Esophagus squamous epithelium (tissue), 5 donors: ENCODE measurements around the gene DIAPH3. TPM values are rescaled to one million over a fixed set of nuclear protein-coding genes. Genes with fewer than 3 reads are reported as not detected.

Source experiments
- DNase-seq: peaks from one replicate; lab custom pipeline; 2025; lab: John Stamatoyannopoulos, UW
- H3K27ac ChIP-seq, 4 donors: fragments of 200-600 bp; sonication (generic); one replicate each; pipeline ENCODE4 v1.5.1; 2016 to 2019; ENCODE audit warnings: mild to moderate bottlenecking in 1 of 4
- H3K27me3 ChIP-seq, 4 donors: fragments of 200-600 bp; sonication (generic); 1 replicate in 3 of 4; 2 replicates in 1 of 4; pipeline versions ENCODE4 v1.5.1 to v1.6.0; 2017 to 2021; ENCODE audit warnings: antibody characterized with exemption in 1 of 4
- H3K36me3 ChIP-seq, 3 donors: fragments of 200-600 bp; sonication (generic); one replicate each; pipeline ENCODE4 v1.5.1; 2016 to 2019
- H3K4me1 ChIP-seq, 3 donors: fragments of 200-600 bp; sonication (generic); one replicate each; pipeline ENCODE4 v1.5.1; 2017 to 2019
- H3K4me3 ChIP-seq, 4 donors: fragments of 200-600 bp; sonication (generic); 1 replicate in 3 of 4; 2 replicates in 1 of 4; pipeline ENCODE4 v1.5.1; 2016 to 2019; ENCODE audit warnings: mild to moderate bottlenecking in 2 of 4, moderate library complexity in 1 of 4
- H3K9me3 ChIP-seq, 3 donors: fragments of 200-600 bp; sonication (generic); one replicate each; pipeline ENCODE4 v1.5.1; 2016 to 2019
- CTCF ChIP-seq, 6 experiments: fragments of 450-650 bp in 4 of 6; fragments of 200-600 bp in 2 of 6; sonication (generic) in 2 of 6; IDR thresholded peaks; one replicate each; pipeline ENCODE4 v1.5.1; 2016 to 2019; ENCODE audit warnings: antibody characterized with exemption in 6 of 6, mild to moderate bottlenecking in 4 of 6, moderate library complexity in 4 of 6
- POLR2A ChIP-seq, 4 donors: fragments of 450-650 bp; IDR thresholded peaks; one replicate each; pipeline ENCODE4 v1.6.1; 2017; ENCODE audit warnings: antibody characterized with exemption in 4 of 4, mild to moderate bottlenecking in 4 of 4, moderate library complexity in 3 of 4
- WGBS, 2 donors: methylation state at CpG; one replicate each; pipeline ENCODE4 v1.1.5; 2018; 5-methylcytosine and 5-hydroxymethylcytosine counted together
- intact Hi-C: fragments of 100-400 bp; cut with DNase I; formaldehyde crosslinking; loops from one replicate; pipeline ENCODE4 v1.15.0; 2022
- total RNA-seq, 4 donors: library from RNA; depleted of rRNA; stranded (reverse); fragments of >200 nt; gene quantifications; one replicate each; pipeline ENCODE4 v1.1.0, GENCODE V29; 2016
- donor health status: DM: yes; HTN: yes; CAD: no.

DIAPH3 gene
- total RNA-seq, 4 donors from 2014 or later, result 2.2 to 11.1 (median 4.0) TPM

GRCh38 chr13:59689057-59689456, 474.7 kb downstream of the DIAPH3 start:
- Histone ChIP-seq H3K27me3 (no peaks in the 10 kb centered on the region), H3K27ac (no peak overlapping the region), H3K4me1 (no peaks in the 10 kb centered on the region), H3K36me3 (no peaks in the 10 kb centered on the region), H3K4me3 (no peak overlapping the region), H3K9me3 (no peaks in the 10 kb centered on the region)
- no peak for TF ChIP-seq CTCF (IDR thresholded peaks at IDR 0.05)
- TF ChIP-seq POLR2A (IDR thresholded peaks at IDR 0.05), result no peak
- WGBS, 2 donors, result 93% methylated on average over 4 of the region's 4 CpGs
- intact Hi-C loops, result no loop called here
- DNase-seq, result no peak

GRCh38 chr13:59686798-59687394, 476.8 kb downstream of the DIAPH3 start:
- DNase-seq, result no peak
- H3K4me3 ChIP-seq, result no peak overlapping the region
- H3K9me3 ChIP-seq, result no peaks in the 10 kb centered on the region
- H3K4me1 ChIP-seq, result peaks cover 0 to 1% (median 0%) of the 10 kb centered on the region in 3 donors
- TF ChIP-seq CTCF (IDR thresholded peaks at IDR 0.05) (no peak), POLR2A (IDR thresholded peaks at IDR 0.05) (no peak)
- no peaks in the 10 kb centered on the region for H3K36me3 ChIP-seq
- intact Hi-C loops, result no loop called here
- H3K27me3 ChIP-seq, result no peaks in the 10 kb centered on the region
- no peak overlapping the region for H3K27ac ChIP-seq
- 54 to 68% methylated on average over 2 of the region's 2 CpGs for WGBS, 2 donors

GRCh38 chr13:59684105-59684504, 479.6 kb downstream of the DIAPH3 start:
- TF ChIP-seq POLR2A (IDR thresholded peaks at IDR 0.05) (no peak), CTCF (IDR thresholded peaks at IDR 0.05) (no peak)
- H3K4me3 ChIP-seq, result no peak overlapping the region
- H3K27me3 ChIP-seq, result no peaks in the 10 kb centered on the region
- no peak overlapping the region for H3K27ac ChIP-seq
- 62 to 81% methylated on average over 5 of the region's 5 CpGs for WGBS, 2 donors
- intact Hi-C loops, result no loop called here
- no peaks in the 10 kb centered on the region for H3K36me3 ChIP-seq
- H3K4me1 ChIP-seq, result peaks cover 0 to 6% (median 0%) of the 10 kb centered on the region in 3 donors
- DNase-seq, result no peak
- H3K9me3 ChIP-seq, result no peaks in the 10 kb centered on the region

GRCh38 chr13:59681636-59682311, 482.0 kb downstream of the DIAPH3 start:
- WGBS, 2 donors, result 91 to 95% methylated on average over 1 of the region's 1 CpG
- Histone ChIP-seq H3K27ac (no peak overlapping the region), H3K4me1 (peaks cover 0 to 6% (median 0%) of the 10 kb centered on the region in 3 donors), H3K9me3 (no peaks in the 10 kb centered on the region), H3K27me3 (no peaks in the 10 kb centered on the region), H3K36me3 (no peaks in the 10 kb centered on the region), H3K4me3 (no peak overlapping the region)
- TF ChIP-seq CTCF (IDR thresholded peaks at IDR 0.05), result no peak
- TF ChIP-seq POLR2A (IDR thresholded peaks at IDR 0.05), result no peak
- DNase-seq, result no peak
- intact Hi-C loops, result no loop called here

GRCh38 chr13:59680429-59681024, 483.2 kb downstream of the DIAPH3 start:
- intact Hi-C loops, result no loop called here
- DNase-seq, result no peak
- 68 to 72% methylated on average over 7 of the region's 7 CpGs for WGBS, 2 donors
- H3K9me3 ChIP-seq, result no peaks in the 10 kb centered on the region
- H3K27me3 ChIP-seq, result no peaks in the 10 kb centered on the region
- H3K36me3 ChIP-seq, result no peaks in the 10 kb centered on the region
- H3K4me1 ChIP-seq, result peaks cover 0 to 6% (median 0%) of the 10 kb centered on the region in 3 donors
- no peak overlapping the region for H3K4me3 ChIP-seq
- TF ChIP-seq CTCF (IDR thresholded peaks at IDR 0.05), result peak; percentile 13 to 56 (median 40)
- TF ChIP-seq POLR2A (IDR thresholded peaks at IDR 0.05), result no peak
- H3K27ac ChIP-seq, result no peak overlapping the region
